Germinal center (tissue), 1 donor: ENCODE measurements around the gene MYO5A.
"Not testable (repeated sequence)": the region's sequence is repeated elsewhere in the genome, so short reads cannot be mapped to it uniquely, and the experiment has no call there.

Experiments
- DNase-seq: peaks from one replicate; pipeline ENCODE4 v3.0.0; 2012; ENCODE audit warnings: mixed read lengths, low spot score

MYO5A gene

DNA sequence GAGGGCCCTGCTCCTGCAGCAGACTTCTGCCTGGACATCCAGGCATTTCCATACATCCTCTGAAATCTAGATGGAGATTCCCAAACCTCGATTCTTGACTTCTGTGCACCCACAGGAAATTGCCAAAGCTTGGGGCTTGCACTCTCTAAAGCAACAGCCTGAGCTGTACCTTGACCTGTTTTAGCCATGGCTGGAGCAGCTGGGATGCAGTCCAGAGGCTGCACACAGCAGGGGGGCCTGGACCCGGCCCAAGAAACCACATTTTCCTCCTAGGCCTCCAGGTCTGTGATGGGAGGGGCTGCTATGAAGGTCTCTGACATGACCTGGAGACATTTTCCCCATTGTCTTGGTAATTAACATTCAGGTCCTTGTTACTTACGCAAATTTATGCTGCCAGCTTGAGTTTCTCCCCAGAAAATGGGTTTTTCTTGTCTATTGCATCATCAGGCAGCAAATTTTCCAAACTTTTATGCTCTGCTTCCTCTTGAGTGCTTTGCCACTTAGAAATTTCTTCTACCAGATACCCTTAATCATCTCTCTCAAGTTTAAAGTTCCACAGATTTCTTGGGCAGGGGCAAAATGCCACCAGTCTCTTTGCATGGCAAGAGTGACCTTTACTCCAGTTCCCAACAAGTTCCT is 11.8 kb upstream of the MYO5A start:
- DNase-seq, result no peak

DNA sequence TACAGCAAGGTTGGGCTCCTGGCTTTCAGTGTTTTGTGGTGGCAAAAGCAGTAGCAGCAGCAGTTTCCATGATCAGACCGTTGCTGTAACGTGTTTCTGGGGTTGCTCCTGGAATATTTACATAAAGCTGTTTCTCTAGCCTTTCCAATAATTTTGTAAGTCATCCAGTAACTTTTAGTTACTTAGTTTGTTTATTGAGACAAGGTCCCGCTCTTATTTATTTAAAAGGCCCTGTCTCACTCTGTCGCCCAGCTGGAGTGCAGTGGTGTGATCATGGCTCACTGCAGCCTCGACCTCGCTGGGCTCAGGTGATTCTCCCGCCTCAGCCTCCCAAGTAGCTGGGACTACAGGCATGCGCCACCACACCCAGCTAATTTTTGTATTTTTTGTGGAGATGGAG is 8.8 kb upstream of the MYO5A start:
- DNase-seq, result no peak

DNA sequence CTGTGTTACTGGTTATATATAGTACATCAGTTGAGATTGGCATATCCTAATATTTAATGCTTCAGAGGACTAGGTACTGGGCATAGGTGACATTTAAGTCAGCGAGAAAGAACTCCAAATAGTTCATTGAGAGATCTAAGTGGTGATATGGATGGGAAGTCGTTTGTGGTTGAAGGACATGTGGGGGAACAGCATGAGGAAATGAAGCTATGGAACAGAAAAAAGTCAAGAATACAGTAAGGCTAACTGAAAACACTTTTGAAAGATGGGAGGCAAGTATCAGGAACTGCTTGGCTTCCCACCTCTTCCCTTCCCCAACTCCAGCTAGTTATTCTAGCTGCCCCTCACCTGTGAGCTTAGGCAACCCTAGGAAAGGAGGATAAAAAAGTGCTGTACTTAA is 3.7 kb upstream of the MYO5A start:
- no peak for DNase-seq

DNA sequence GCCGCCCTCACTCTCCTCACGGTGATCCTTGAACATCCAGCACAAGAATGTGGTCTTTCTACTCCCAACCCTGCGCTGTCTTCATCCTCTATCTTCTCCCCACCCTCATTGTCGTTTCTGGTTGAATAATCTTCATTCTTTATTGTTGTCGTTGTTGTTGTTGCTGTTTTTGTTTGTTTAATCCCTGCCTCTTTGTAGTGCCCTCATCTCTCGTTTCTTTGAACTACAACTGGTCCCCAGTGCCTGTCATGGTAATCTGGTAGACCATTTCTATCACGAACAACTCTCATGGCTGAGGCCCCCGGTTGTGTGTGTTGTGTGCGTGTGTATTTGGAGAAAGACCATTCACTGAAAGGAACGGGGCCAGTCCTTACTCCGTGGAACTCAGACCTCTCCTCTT is 1.3 kb upstream of the MYO5A start:
- no peak for DNase-seq

DNA sequence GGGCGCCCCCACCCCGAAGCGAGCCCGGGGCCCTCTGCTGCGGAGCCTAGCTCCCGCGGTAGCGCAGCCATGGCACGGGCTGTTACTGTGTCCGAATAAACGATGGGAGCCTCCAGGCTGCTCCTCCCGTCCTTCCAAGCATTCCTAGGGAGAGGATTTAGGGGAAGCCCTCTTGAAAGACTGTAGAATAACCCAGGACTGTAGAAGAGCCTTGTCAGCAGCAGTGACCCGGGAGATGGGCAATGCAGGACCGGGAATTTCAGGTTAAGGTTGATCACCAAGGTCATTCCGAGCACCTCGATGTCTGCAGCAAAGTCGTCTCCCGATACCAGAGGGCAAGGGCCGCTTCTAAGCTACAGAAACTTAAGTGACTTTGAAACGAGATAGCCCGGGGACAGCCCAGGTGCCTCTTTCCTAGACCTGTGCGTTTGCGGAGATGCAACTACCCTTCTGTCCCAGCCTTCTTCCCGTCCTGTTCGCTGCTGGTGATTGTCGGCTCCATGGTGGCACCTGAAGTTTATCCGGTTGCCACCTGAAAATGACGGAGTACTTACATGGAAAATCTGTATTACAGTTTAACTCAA is 753 bp upstream of the MYO5A start:
- DNase-seq, result peak; percentile 18

DNA sequence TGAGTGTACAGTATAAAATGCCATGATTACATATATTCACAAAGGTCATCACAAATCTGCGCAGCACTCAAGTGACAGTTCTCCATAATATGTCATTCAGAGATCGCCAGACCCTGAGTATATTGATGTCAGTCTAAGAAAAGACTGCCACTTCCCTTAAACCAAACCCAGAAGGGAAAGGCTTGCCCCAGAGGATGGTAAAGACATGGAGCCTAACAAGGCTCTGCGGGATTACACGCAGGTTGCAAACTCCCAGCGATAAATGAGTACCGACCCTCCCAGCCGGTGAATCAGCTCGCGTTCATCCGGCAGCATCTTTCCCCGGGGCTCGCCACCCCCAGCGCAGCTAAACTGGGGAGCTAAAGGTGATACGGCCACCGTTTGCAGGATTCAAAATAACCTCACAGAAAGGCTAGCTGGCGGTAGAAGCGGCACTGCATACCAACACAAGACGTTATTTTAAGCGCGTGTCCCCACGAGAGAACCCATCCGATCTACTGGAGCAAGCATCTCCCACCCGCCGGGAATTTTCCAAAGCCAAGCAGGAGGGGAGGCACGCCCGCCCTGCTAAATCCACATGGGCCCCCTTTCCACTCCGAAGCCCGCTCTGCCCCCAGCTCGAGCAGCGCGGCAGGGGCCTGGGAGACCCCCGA is 643 bp downstream of the MYO5A start:
- DNase-seq, result peak; percentile 45

DNA sequence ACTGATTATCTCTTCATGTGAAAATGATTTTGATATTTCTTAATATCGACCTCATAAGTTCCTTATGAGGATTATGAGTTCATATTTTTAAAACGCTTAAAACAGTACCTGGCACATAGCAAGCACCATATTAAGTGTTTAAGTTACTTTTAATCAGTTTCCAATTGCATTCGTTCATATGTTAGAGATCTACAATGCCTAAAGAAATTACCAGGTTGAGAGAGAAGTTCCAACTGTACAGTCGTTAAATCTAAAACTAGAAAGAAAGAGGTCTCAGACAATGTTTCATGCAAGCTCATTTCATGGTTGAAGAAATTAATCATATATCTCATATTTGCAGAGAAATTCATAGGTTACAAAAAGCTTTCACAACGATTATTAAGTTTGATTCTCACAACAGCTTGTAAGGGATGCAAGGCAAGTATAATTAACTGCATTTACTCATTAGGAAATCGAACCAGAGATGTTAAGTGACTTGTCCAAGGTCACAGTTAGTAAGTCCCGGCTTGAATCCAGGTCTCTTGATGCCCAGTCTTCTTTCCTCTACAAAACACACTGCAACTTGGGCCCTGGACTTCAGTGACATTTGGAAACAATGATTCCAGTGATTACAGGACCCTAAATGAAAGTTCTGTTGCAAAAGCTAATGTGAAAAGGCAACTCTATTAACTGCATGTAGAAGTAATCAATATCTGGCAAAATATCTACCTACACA is 1.3 kb downstream of the MYO5A start:
- no peak for DNase-seq

DNA sequence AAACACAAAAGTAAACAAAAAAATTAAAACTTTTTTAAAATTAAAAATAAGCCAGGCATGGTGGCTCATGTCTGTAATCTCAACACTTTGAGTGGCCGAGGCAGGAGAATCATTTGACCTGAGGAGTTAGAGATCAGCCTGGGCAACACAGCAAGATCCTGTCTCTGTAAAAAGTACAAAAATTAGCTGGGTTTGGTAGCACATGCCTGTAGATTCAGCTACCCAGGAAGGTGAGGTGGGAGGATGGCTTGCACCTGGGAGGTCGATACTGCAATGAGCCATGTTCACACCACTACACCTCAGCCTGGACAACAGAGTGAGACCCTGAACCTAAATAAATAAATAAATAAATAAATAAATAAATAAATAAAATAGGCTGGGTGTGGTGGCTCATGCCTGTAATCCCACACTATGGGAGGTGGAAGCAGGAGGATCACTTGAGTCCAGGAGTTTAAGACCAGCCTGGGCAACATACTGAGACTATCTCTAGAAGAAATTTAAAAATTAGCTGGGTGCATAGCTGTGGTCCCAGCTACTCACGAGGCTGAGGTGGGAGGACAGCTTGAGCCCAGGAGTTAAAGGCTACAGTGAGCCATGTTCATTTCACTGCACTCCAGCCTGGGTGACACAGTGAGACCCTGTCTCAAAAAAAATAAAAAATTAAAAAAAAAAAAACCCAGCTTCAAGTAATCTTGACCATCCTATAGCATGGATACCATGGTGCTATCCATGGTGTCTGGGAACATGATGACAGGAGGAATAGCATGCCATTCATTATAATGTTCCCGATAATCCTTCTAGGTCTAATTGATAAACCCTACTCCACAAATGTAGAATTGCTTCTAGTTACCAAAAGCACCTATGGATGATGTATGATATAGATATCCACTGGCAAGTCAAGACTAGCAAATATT is 4.2 kb downstream of the MYO5A start:
- no peak for DNase-seq

DNA sequence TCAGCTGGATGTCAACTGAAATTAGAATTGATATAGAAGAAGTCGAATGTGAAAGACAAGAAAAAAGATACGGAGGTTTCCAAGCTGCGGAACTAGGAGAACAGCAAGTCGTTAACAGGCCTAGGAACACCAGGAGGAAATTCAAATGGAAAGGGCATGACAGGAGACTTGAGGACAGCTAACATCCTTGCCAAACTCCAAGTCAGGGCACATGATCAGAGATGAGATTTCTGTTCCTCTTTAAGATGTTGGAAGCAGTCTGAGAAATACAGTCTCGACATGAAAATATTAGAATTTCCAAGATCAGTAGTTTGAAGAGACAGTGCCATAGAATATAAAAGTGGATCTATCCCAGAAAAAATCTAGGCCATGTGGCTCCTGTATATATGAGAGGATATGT is 5.0 kb downstream of the MYO5A start:
- no peak for DNase-seq

DNA sequence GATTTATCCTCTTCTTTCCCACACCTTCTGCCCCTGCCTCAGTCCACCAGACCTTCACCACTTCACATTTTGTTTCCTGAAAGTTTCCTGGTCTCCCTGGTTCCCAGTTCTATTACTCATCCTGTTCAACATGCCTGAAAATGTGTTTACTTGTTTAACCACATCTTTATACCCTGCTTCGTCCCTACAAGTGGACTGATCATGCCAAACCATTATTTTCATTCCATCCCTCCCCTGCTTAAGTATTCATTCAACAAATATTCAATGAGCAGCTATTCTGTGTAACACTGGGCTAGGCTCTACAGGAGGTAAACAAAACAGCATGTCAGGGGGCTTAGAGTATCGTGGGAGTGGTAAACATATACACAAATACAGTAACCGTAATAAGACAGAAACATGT is 5.5 kb downstream of the MYO5A start:
- no peak for DNase-seq

DNA sequence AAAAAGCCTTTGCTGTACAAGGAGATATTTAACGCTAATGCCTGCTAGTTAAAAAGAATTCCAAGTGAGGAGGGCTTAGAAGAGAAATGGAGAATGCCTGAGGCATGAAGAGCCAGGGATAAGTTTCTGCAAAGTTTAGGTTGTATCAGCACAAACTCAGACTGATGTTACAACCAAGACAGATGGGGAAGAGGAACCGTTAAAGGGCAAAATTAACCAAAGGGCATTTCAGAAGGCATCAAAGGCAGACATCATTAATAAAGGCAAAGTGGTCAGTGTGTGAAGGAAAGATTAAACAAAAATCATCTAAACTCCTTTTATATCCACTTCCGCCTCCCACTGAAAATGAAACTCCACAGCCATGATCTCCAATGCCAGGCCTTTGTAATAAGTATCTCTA is 7.0 kb downstream of the MYO5A start:
- DNase-seq, result no peak

DNA sequence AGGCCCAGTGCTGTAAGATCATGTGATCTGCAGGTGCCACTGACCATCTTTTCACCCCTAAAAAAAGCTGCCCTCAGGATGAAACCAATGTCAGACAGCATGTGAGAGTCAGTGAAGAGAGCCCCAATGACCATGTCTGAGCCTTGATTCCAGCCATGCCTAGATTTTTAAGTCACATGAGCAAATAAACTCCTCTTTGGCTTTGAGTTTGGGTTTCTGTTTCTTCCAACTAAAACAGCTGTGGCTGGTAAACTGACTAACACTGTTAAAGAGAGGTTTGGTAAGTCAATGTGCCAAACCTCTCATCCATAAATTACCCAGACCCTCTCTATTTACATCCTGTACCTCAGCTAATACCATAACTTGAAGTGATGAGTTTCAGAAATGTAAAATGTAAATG is 8.3 kb downstream of the MYO5A start:
- DNase-seq, result no peak

DNA sequence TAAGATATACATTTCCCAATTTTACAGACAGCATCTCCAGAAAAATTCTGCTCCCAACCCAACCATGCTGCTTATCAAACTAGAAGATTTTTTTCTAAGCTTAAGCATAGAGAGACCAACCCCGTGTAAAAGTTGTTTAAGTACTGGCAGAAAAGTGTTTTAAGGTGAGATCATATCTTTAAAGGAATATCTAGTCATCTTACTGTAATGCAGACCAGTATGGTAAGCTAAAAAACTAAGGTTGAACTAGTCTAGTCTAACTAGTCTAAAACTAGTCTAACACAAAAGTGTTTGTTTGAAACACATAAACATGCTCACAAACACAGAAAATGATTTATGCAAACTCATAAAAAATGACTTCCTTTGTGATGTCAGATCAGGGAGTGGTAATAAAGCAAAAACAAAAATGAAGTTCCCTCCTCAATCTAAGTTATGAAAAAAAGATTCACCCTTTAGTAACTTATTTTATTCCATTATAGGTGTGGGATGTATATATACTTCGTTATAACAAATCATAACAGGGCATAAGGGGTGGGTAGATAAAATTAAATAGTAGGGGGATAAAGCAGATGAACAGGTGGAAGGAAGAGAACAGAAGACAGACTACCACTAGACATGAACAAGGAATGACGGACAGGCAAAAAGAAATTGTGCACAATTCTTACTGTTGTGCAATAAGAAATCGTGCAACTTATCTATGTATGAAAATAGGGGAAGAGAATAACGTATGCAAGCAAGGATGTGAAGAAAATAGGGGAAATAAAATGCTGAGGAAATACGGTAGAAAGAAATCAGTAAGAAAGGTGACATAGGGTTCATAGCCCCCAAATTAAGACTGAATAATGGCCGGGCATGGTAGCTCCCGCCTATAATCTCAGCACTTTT is 10.0 kb downstream of the MYO5A start:
- DNase-seq, result no peak

DNA sequence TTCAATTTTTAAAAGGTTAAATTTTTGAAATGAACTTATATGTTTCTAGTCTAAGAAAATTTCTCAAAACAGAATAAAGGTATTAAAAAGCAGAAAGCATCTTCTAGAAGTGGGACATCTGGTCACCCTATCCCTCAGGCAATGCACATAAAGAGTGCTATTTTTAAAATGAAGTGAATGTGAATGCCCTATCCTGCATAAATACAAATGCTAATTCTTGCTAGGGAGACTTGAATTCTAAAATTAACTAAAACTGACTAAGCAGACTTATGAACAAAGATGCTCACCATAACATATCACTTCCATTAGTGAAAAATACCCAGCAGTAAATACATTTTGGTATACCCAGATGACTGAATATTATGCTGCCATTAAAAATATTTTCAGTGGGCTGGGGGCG is 11.7 kb downstream of the MYO5A start:
- no peak for DNase-seq

DNA sequence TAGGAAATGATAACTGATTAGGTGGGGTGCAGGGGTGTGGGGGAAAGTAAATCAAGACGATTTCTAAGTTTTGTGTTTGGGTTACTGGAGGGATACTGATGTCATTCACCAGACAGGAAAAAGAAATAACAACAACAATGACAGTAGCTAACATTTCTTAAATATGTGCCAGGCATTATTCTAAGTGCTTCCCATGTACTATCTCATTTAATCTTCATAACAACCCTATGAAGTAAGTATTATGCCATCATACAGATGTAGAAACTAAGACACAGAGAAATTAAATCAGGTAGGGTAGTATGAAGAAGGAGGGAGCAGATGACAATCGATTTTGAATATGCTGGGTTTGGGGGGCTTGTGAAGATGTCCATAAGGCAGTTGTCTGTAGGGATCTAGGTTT is 13.3 kb downstream of the MYO5A start:
- DNase-seq, result no peak

DNA sequence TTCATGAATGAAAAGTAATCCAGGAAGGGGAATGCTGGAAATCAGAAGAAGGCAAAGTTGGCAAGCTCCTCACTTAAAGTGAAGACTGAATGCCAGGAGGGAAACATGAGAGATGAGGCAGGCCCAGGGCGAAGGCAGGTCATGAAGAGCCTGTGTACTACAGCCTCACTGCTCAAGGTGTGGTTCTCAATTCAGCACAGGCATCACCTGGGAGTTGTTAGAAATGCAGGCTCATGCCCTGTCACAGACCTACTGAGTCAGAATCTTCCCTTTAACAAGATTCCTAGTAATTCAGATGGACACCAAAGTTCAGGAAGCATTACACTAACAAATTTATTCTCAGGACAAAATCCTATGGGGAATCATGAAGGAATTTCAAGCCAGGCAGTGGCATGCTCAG is 14.2 kb downstream of the MYO5A start:
- no peak for DNase-seq

DNA sequence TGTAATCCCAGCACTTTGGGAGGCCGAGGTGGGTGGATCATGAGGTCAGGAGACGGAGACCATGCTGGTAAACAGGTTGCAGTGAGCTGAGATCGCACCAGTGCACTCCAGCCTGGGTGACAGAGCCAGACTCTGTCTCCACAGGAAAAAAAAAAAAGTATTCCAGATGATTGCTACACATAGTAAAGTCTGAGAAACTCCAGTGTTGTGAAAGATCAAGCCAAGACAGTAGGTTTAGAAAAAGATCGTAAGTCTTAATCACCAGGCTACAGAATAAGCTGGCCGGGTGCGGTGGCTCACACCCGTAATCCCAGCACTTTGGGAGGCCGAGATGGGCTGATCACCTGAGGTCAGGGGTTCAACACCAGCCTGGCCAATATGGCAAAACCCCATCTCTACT is 15.8 kb downstream of the MYO5A start:
- DNase-seq, result not testable (repeated sequence)

DNA sequence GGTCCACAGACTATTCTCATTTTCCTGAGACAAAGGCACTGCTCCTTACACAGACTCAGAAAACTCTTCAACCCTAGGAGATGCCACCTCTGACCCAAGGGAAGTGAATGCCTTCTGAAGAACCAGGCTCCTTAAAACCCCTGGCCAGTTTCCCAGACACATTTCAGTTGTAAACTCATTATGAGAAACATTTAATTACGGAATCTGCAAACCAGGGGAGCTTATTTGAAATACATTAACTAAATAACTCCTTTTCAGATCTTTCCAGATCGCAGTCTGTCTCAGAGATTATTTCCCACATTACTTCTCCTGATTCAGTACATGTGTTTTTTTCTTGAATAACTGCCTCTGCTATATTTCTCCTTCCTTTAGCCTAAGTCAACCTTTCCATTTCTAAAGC is 17.6 kb downstream of the MYO5A start:
- DNase-seq, result no peak

DNA sequence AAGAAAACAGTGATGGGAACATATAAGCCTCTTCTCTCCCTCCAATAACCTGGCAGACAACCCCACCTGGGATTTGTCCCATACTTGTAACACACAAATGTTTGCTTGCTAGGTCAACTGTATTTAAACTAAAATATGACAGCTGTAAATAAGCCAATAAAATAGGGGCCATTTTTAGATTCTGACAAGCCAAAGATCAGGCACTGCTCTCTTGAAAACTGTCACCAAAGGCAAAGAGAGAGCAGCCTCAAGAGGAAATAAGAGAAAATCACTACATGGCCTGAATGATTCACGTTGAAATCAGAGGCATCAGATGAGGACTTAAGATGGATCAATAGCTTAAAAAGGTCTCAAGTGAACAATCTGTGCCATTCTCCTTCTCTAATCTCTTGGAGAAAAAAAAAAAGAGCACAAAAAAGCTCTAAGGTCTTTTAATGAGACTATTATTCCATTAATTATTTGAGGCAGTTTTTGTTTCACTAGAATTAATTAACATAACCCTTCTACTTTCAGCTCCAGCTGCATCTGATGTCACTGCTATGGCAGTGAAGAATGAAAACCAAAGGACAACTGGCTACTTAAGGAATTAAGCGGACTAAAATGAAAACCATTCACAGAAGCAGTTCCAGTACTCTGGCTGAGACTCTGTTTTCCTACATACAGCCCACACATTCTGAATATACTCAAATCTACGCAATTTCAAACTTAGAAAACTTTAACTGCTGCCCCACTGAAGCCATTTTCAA is 19.0 kb downstream of the MYO5A start:
- DNase-seq, result no peak

DNA sequence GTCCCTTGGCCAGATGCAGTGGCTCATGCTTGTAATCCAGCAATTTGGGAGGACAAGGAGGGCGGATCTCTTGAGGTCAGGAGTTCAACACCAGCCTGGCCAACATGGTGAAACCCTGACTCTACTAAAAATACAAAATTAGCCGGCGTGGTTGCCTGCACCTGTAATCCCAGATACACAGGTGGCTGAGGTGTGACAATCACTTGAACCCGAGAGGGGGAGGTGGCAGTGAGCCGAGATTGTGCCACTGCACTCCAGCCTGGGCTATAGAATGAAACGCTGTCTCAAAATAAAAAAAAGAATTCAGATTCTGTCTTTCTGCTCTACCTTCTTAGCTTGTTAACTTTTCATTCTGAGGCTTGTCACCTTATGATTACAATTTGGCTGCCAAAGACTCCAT is 22.1 kb downstream of the MYO5A start:
- DNase-seq, result no peak
